Fibroblast of peridontal ligament (primary cell): Measurements from ENCODE around the gene SNX6.

Experiments used
- DNase-seq: peaks from one replicate; pipeline ENCODE4 v3.0.0-alpha.2; 2010; ENCODE audit errors: extremely low read depth

Gene SNX6

DNA sequence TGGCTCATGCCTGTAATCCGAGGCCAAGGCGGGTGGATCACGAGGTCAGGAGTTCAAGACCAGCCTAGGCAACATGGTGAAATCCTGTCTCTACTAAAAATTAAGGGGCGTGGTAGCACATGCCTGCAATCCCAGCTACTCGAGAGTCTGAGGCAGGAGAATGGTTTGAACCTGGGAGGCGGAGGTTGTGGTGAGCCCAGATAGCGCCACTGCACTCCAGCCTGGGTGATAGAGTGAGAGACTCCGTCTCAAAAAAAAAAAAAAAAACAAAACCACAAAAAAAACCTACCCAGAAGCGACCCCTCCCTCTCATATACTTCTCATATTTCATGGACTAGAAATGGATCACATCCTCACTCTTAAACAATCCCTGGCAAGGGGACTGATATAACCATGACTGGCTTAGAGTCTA is 4.4 kb upstream of the SNX6 start:
- DNase-seq = peak; percentile 40

DNA sequence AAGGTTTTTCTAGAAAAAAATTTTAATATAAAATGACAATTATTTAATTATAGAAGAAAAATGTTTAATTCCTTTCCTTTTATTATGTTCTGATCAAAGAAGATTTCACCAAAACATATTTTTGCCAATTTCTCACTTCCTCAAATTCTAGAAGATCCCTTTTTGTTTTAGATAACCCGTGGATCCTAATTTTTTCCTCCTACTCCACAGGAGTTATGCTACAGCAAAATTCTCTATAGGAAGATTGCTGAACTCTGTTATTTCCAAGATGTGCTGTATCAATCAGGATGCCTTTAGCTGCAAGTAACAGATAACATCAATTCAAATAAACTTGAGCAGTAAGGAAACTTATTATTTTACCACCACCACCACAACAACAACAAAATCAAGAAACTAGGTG is 3.8 kb upstream of the SNX6 start:
- DNase-seq = no peak

DNA sequence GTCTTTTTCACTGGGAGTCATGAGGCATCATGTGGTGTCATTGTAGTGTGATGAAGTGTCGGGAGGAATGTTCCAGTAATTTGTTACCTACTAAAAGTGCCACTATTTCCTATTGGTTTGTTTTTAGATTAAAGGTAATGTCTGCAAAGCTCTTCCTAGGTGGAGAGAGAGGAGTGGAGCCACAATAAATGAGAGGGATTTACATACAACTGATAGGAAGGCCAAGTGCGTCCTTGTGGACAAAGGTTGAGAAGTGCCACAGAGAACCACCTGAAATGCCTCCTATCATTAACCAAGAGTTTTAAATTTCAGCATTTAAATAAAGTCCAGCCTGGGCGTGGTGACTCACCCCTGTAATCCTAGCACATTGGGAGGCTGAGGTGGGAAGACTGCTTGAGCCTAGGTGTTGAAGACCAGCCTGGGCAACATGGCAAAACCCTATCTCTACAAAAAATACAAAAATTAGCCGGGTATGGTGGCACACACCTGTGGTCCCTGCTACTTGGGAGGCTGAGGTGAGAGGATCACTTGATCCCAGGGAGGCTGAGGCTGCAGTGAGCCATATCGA is 2.5 kb upstream of the SNX6 start:
- no peak for DNase-seq

- DNase-seq = no peak
Observed at GRCh38 chr14:34629344-34629656, 648 bp downstream of the SNX6 start.

GRCh38 chr14:34628681-34629135 is 1.2 kb downstream of the SNX6 start:
- DNase-seq = peak; percentile 25

- no peak for DNase-seq
Observed at GRCh38 chr14:34623506-34623905, 6.4 kb downstream of the SNX6 start.

- no peak for DNase-seq
Observed at GRCh38 chr14:34620839-34621238, 9.1 kb downstream of the SNX6 start.

DNA sequence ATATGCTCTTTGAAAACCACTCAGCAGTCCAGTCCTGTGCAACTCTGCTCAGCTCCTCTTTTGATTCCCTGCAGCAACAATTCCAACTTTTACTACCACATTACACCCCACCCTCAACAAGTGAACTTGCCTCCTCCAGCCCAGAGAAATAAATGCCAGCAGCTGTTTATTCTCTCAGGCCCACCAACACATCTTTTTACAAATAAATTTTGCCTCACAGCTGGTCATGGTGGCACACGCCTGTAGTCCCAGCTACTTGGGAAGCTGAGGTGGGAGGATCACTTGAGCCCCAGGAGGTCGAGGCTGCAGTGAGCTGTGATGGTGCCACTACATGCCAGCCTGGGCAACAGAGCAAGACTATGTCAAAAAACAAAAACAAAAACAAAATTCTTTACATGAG is 9.8 kb downstream of the SNX6 start:
- no peak for DNase-seq

- no peak for DNase-seq
Observed at GRCh38 chr14:34619471-34619870, 10.5 kb downstream of the SNX6 start.

DNA sequence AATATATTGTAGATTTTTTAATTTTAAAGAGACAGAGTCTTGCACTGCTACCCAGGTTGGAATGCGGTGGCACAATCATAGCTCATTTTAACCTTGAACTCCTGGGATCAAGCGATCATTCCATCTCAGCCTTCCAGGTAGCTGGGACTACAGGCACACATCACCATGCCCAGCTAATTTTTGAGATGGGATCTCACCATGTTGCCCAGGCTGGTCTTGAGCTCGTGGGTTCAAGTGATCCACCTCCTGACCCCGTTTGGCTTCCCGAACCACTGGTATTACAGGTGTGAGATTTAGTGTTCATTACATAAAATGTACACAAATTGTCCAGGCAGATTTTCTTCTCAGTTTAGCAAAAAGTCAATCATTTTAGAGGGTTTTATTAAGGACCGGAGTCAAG is 13.6 kb downstream of the SNX6 start:
- DNase-seq = no peak

GRCh38 chr14:34615507-34615906 is 14.4 kb downstream of the SNX6 start:
- DNase-seq = no peak

DNA sequence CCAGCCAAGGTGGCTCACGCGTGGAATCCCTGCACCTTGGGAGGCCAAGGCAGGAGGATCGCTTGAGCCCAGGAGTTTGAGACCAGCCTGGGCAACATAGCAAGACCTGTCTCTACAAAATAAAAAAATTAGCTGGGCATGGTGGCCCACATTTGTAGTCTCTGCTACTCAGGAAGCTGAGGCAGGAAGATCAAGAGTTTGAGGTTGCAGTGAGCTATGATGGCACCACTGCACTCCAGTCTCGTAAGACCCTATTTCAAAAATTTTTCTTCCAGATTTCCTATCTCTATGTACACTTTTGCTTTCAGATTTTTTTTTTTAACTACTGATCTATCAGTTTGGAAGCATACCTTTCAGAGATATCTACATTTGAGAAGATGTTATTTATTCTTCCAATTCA is 15.3 kb downstream of the SNX6 start:
- DNase-seq = no peak

DNA sequence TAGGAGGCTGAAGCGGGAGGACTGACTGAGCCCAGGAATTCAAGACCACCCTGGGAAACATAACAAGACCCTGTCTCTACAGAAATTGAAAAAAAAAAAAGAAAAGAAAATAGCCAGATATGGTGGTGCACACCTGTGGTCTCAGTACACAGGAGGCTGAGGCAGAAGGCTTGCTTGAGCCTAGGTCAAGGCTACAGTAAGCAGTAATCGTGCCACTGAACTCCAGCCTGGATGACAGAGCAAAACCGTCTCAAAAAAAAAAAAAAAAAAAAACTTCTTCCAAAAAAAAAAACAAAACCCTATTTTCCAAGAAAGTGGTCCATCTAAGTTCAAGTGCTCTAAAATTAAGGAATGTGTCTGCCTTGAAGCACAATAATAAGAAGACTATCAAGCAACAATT is 19.8 kb downstream of the SNX6 start:
- DNase-seq = no peak

- DNase-seq = no peak
Observed at GRCh38 chr14:34605461-34605860, 24.5 kb downstream of the SNX6 start.

DNA sequence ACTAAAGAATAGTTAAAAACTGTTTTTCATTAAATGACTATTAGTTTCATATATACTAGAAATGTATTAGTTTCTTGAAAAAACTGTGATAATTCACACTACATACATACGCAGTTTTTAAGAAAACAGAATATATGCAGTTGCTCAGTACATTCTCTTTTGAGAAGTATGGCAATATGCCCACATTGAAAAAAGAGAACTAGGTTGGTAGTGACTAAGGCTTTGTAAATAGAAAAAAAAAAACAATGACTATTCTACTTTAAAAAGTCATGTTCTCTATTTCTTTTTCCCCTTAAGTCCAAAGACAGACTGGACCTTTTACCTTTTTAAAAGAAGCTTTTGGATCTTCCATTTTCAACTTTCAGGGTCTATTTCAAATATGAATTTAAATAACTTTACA is 25.0 kb downstream of the SNX6 start:
- DNase-seq = peak; percentile 70

DNA sequence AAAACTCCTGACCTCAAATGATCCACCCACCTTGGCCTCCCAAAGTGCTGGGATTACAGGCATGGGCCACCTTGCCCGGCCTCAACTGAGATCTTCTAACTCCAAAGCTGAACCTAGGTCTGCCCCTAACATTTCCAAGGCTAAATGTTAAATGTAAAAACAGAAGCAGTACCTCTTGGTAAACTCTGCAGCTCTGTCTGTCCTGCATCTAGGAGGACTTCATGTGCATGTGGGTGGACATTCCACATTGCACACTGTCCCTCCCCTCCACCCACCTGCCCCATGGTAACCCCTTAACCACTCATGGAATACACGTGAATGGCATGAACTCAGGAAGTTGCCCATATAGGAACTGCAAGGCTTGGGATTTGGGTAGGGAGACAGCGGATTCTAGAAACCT is 33.1 kb downstream of the SNX6 start:
- DNase-seq = no peak

DNA sequence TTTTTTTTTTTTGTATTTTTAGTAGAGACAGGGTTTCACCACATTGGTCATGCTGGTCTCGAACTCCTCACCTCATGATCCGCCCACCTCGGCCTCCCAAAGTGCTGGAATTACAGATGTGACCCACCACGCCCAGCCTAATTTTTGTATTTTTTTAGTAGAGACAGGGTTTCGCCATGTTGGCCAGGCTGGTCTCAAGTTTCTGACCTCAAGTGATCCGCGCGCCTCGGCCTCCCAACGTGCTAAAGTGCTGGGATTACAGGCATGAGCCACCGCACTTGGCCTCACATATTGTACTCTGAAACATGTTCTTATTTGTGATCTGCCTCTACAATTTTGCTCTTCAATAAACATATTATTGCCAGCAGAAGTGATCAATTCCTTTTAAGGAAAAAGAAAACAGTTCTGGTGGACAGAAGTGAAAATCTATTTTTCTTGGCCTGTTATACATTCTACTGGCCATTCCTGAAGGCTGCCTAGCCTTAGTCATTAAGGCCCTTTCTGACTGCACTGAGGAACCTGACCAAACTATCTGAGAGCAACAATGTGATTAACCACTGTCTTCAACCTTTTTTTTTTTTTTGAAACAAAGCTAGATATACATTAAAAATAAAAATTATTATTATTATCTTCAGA is 36.1 kb downstream of the SNX6 start:
- DNase-seq = peak; percentile 65

DNA sequence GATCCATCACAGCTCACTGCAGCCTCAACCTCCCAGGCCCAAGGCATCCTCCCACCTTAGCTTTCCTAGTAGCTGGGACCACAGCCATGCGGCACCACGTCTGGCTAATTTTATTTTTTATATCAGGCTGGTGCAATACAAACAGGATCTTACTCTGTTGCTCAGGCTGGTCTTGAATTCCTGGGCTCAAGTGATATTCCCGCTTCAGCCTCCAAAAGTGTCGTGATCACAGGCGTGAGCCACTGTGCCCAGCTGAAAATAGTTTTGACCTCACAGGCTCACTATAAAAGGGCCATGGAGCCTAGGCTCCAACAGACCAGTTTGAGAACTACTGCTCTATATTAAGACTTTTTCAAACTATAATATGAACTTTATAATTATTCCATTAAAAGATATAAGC is 37.3 kb downstream of the SNX6 start:
- DNase-seq = no peak

DNA sequence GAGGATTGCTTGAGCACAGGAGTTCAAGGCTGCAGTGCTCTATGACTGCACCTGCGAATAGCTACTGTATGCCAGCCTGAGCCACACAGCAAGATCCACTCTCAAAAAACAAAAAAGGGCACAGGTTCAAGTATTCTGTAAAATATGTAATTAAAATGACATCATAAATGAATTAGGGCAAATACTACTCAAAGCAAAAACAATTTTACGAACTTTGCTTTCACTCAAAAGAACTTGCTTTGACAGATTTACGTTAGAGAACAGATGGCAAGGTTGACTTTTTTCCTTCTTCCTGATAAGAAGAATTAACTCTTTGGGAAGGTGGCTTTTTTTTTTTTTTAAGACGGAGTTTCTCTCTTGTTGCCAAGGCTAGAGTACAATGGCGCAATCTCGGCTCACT is 46.4 kb downstream of the SNX6 start:
- no peak for DNase-seq

DNA sequence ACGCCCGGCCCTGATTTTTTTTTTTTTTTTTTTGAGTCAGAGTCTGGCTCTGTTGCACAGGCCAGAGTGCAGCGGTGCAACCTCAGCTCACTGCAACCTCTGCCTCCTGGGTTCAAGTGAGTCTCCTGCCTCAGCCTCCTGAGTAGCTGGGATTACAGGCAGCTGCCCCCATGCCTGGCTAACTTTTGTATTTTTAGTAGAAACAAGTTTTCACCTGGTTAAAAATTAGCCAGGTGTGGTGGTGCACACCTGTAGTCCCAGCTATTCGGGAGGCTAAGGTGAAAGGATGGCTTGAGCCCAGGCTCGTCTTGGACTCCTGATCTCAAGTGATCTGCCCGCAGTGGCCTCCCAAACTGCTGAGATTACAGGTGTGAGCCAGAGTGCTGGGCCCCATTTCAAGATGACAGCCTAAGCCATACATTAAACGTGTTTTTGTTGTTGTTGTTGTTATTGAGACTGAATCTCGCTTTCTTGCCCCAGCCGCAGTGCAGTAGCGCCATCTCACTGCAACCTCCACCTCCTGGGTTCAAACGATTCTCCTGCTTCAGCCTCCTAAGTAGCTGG is 47.7 kb downstream of the SNX6 start:
- no peak for DNase-seq

DNA sequence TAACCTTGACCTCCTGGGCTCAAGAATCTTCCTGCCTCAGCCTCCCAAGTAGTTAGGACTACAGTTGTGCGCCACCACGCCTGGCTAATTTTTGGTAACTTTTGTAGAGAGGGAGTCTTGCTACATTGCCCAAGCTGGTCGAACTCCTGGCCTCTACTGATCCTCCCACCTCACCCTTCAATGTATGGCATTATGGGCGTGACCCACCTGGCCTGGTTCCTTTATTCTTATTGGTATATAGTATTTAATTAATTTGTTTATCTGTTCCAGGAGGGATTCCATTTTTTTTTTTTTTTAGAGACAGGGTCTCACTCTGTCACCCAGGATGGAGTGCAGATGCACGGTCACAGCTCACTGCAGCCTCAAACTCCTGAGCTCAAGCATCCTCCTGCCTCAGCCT is 49.6 kb downstream of the SNX6 start:
- DNase-seq = no peak

- DNase-seq = no peak
Observed at GRCh38 chr14:34571771-34572170, 58.2 kb downstream of the SNX6 start.

- no peak for DNase-seq
Observed at GRCh38 chr14:34569750-34570149, 60.2 kb downstream of the SNX6 start.

DNA sequence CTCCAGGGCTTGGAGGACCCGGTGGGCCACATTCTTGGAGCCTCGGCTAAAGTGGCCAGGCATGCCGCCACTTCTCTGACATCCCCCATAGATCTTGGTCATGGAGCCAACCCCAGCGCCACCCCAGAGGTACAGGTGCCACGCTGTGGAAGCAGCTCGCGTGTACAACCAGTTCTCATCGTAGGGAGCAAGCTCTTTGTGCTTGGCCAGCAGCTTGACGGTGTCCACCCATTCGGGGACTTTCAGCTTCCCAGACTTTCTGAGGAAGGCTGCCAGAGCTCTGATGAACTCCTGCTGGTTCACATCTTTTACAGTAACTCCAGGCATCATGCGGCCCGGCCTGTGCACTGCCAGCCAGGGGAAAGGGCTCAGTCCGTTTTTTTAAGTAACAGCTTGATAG is 61.1 kb downstream of the SNX6 start:
- DNase-seq = no peak
